H1 (cell line): ENCODE data around the gene OSTF1. TPM values are rescaled to one million over a fixed set of nuclear protein-coding genes. Genes with fewer than 3 reads are reported as not detected.

Source experiments
- CTCF ChIA-PET: fragments of 300-600 bp; sonication (Branson Sonifier 250); formaldehyde crosslinking; loops from one replicate; lab custom pipeline; 2021; ENCODE audit not compliant: partially characterized antibody; lab: Charles Lee
- POLR2A ChIA-PET: fragments of 300-600 bp; sonication (Branson Sonifier 250); formaldehyde crosslinking; loops from one replicate; lab custom pipeline; 2021; ENCODE audit warnings: inconsistent platforms; ENCODE audit not compliant: partially characterized antibody; lab: Charles Lee
- DNase-seq, 2 experiments: peaks; one replicate each; pipeline versions ENCODE4 v3.0.0 to v3.0.0-alpha.2; 2010 to 2022; ENCODE audit warnings: low spot score in 2 of 2, low read depth in 1 of 2, mixed read lengths in 1 of 2
- FAIRE-seq: peaks from 2 replicates; lab custom pipeline; 2011; peaks lifted over from hg19 to GRCh38; lab: Jason Lieb, UNC
- H2AFZ ChIP-seq: 2 replicates; pipeline ENCODE4 v1.8.1; 2012; ENCODE audit warnings: low read length, inconsistent platforms
- H2AK5ac ChIP-seq: 2 replicates; pipeline ENCODE4 v1.6.1; 2013; ENCODE audit warnings: low read depth, low read length
- H2BK120ac ChIP-seq: replicated peaks from 2 replicates; pipeline ENCODE3; 2013; ENCODE audit warnings: low read depth, low read length, inconsistent platforms
- H2BK12ac ChIP-seq: 2 replicates; pipeline ENCODE4 v1.6.1; 2013; ENCODE audit warnings: low read depth, low read length
- H2BK15ac ChIP-seq: 2 replicates; pipeline ENCODE4 v1.6.1; 2013; ENCODE audit warnings: low read length
- H2BK20ac ChIP-seq: 2 replicates; pipeline ENCODE4 v1.6.1; 2013; ENCODE audit warnings: low read length
- H2BK5ac ChIP-seq: 2 replicates; pipeline ENCODE4 v1.6.1; 2013; ENCODE audit warnings: low read depth, low read length
- H3K14ac ChIP-seq: 2 replicates; pipeline ENCODE4 v1.6.1; 2013; ENCODE audit warnings: inconsistent platforms; ENCODE audit not compliant: insufficient read length
- H3K18ac ChIP-seq: 2 replicates; pipeline ENCODE4 v1.6.1; 2013; ENCODE audit warnings: low read length; ENCODE audit errors: extremely low read depth
- H3K23ac ChIP-seq: 2 replicates; pipeline ENCODE4 v1.6.1; 2013; ENCODE audit warnings: inconsistent platforms; ENCODE audit not compliant: insufficient read length
- H3K23me2 ChIP-seq: 2 replicates; pipeline ENCODE4 v1.6.1; 2013; ENCODE audit warnings: low read depth, low read length
- H3K27ac ChIP-seq: 2 replicates; pipeline ENCODE4 v1.6.1; 2011; ENCODE audit warnings: low read depth, low read length, inconsistent platforms
- H3K27me3 ChIP-seq, 4 experiments: replicated peaks in 1 of 4; 1 replicate in 1 of 4; 2 replicates in 3 of 4; pipeline versions ENCODE4 v1.6.1 to v1.8.1; 2011 to 2013; ENCODE audit warnings: low read length in 3 of 4, mild to moderate bottlenecking in 3 of 4, inconsistent platforms in 2 of 4, mixed read lengths in 2 of 4, moderate library complexity in 1 of 4; ENCODE audit not compliant: control insufficient read depth in 3 of 4, insufficient read depth in 3 of 4; ENCODE audit errors: extremely low read depth in 1 of 4
- H3K36me3 ChIP-seq, 4 experiments: 2 replicates each; pipeline versions ENCODE4 v1.6.1 to v1.8.1; 2011 to 2013; ENCODE audit warnings: mild to moderate bottlenecking in 4 of 4, low read length in 3 of 4, moderate library complexity in 2 of 4, control low read depth in 1 of 4, inconsistent platforms in 1 of 4; ENCODE audit not compliant: insufficient read depth in 4 of 4, control insufficient read depth in 2 of 4
- H3K4ac ChIP-seq: replicated peaks from 2 replicates; pipeline ENCODE3; 2013; ENCODE audit warnings: low read length, low read depth, mixed read lengths, inconsistent platforms; ENCODE audit not compliant: insufficient read length
- H3K4me1 ChIP-seq, 4 experiments: replicated peaks in 1 of 4; 1 replicate in 1 of 4; 2 replicates in 3 of 4; pipeline versions ENCODE4 v1.6.1 to v1.8.1; 2011 to 2013; ENCODE audit warnings: low read length in 3 of 4, inconsistent platforms in 2 of 4, mixed read lengths in 1 of 4; ENCODE audit not compliant: insufficient read depth in 4 of 4, control insufficient read depth in 3 of 4
- H3K4me2 ChIP-seq, 2 experiments: 2 replicates each; pipeline versions ENCODE4 v1.6.1 to v1.8.1; 2011 to 2013; ENCODE audit warnings: low read depth in 2 of 2, low read length in 2 of 2, control low read depth in 1 of 2, inconsistent platforms in 1 of 2, mild to moderate bottlenecking in 1 of 2; ENCODE audit not compliant: insufficient read depth in 1 of 2
- H3K4me3 ChIP-seq, 4 experiments: fragments of 200-600, 300-600 bp in 1 of 4; sonication (generic), shearing (Covaris generic), sonication (Bioruptor Twin) in 1 of 4; 2 replicates each; pipeline versions ENCODE4 v1.5.1 to v1.8.1; 2011 to 2016; ENCODE audit warnings: low read length in 4 of 4, low read depth in 3 of 4, control low read depth in 2 of 4, inconsistent platforms in 2 of 4, mild to moderate bottlenecking in 2 of 4, mixed read lengths in 1 of 4, moderate library complexity in 1 of 4; ENCODE audit not compliant: insufficient read depth in 2 of 4; ENCODE audit errors: extremely low read depth in 1 of 4
- H3K56ac ChIP-seq: replicated peaks from 2 replicates; pipeline ENCODE3; 2013; ENCODE audit warnings: low read depth, mild to moderate bottlenecking, mixed read lengths, low read length, inconsistent platforms; ENCODE audit not compliant: insufficient read length
- H3K79me1 ChIP-seq: 2 replicates; pipeline ENCODE4 v1.6.1; 2013; ENCODE audit warnings: low read depth, low read length, control low read depth
- H3K79me2 ChIP-seq, 2 experiments: 2 replicates each; pipeline versions ENCODE4 v1.6.1 to v1.8.1; 2012 to 2013; ENCODE audit warnings: low read length in 2 of 2, mild to moderate bottlenecking in 2 of 2, inconsistent platforms in 1 of 2; ENCODE audit not compliant: insufficient read depth in 2 of 2, control insufficient read depth in 1 of 2
- H3K9ac ChIP-seq, 4 experiments: replicated peaks in 1 of 4; 1 replicate in 1 of 4; 2 replicates in 3 of 4; pipeline versions ENCODE4 v1.6.1 to v1.8.1; 2011 to 2013; ENCODE audit warnings: low read depth in 3 of 4, low read length in 3 of 4, control low read depth in 2 of 4, mild to moderate bottlenecking in 2 of 4, moderate library complexity in 2 of 4, inconsistent platforms in 1 of 4; ENCODE audit errors: extremely low read depth in 1 of 4
- H3K9me3 ChIP-seq, 2 experiments: 2 replicates each; pipeline versions ENCODE4 v1.6.1 to v1.8.1; 2012 to 2013; ENCODE audit warnings: mild to moderate bottlenecking in 2 of 2, moderate library complexity in 2 of 2, control low read depth in 1 of 2, inconsistent platforms in 1 of 2, low read depth in 1 of 2, low read length in 1 of 2, mixed read lengths in 1 of 2; ENCODE audit not compliant: insufficient read depth in 2 of 2
- H4K20me1 ChIP-seq, 2 experiments: replicated peaks in 1 of 2; 2 replicates each; pipeline versions ENCODE3 to v1.8.1; 2011 to 2013; ENCODE audit warnings: inconsistent platforms in 2 of 2, low read length in 2 of 2, mild to moderate bottlenecking in 1 of 2; ENCODE audit not compliant: insufficient read depth in 2 of 2, control insufficient read depth in 1 of 2
- H4K5ac ChIP-seq: 2 replicates; pipeline ENCODE4 v1.6.1; 2013; ENCODE audit warnings: low read length, low read depth, mixed read lengths, inconsistent platforms; ENCODE audit not compliant: insufficient read length
- H4K8ac ChIP-seq: 2 replicates; pipeline ENCODE4 v1.8.0; 2013; ENCODE audit warnings: mild to moderate bottlenecking, moderate library complexity, low read length, inconsistent platforms; ENCODE audit not compliant: insufficient read depth; ENCODE audit errors: extremely low read depth
- H4K91ac ChIP-seq: replicated peaks from 2 replicates; pipeline ENCODE3; 2013; ENCODE audit warnings: low read length, mixed read lengths, inconsistent platforms; ENCODE audit not compliant: insufficient read length
- CTBP2 ChIP-seq: IDR thresholded peaks from 2 replicates; pipeline ENCODE4 v1.7.0; 2011; ENCODE audit warnings: borderline replicate concordance, mild to moderate bottlenecking, moderate library complexity, mixed read lengths, low read length; ENCODE audit not compliant: insufficient read depth, insufficient read length
- EP300 ChIP-seq, 2 experiments: IDR thresholded peaks; 1 replicate in 1 of 2; 2 replicates in 1 of 2; pipeline ENCODE4 v1.6.1; 2011 to 2012; ENCODE audit warnings: low read depth in 2 of 2, low read length in 2 of 2, mild to moderate bottlenecking in 2 of 2, borderline replicate concordance in 1 of 2, inconsistent platforms in 1 of 2, moderate library complexity in 1 of 2
- HDAC6 ChIP-seq: IDR thresholded peaks from one replicate; pipeline ENCODE4 v1.7.1; 2012; ENCODE audit warnings: low read depth, mild to moderate bottlenecking, inconsistent platforms, low read length, moderate library complexity
- JUND ChIP-seq: IDR thresholded peaks from 2 replicates; pipeline ENCODE4 v1.6.1; 2011; ENCODE audit warnings: mild to moderate bottlenecking, improper control_type of control experiment, low read length
- KDM1A ChIP-seq: fragments of 200-600, 300-600 bp; sonication (generic); IDR thresholded peaks from 2 replicates; pipeline ENCODE4 v1.7.1; 2016; ENCODE audit warnings: mild to moderate bottlenecking, low read length, borderline replicate concordance
- SIN3A ChIP-seq, 2 experiments: IDR thresholded peaks in 1 of 2; conservative IDR thresholded peaks in 1 of 2; 2 replicates each; pipeline ENCODE4 v1.6.1; 2011 to 2012; ENCODE audit warnings: low read length in 2 of 2, improper control_type of control experiment in 1 of 2, low read depth in 1 of 2, mild to moderate bottlenecking in 1 of 2
- TEAD4 ChIP-seq: IDR thresholded peaks from 2 replicates; pipeline ENCODE4 v1.6.1; 2012; ENCODE audit warnings: low read depth, low read length, inconsistent platforms, mixed read lengths
- WGBS, 2 experiments: shearing (Covaris generic) in 1 of 2; methylation state at CpG; one replicate each; pipeline versions ENCODE4 v1.1.6 to v1.1.7; 2013 to 2015; ENCODE audit warnings: low lambda C conversion rate in 2 of 2, mixed read lengths in 2 of 2, inconsistent platforms in 1 of 2, low coverage in 1 of 2, missing lambda C conversion rate in 1 of 2; ENCODE audit not compliant: insufficient replicate concordance in 2 of 2, insufficient coverage in 1 of 2, insufficient read length in 1 of 2; ENCODE audit errors: extremely low coverage in 1 of 2, missing lambda C conversion rate in 1 of 2; 5-methylcytosine and 5-hydroxymethylcytosine counted together
- polyA plus RNA-seq, 7 experiments: library from polyadenylated mRNA; depleted of rRNA in 3 of 7; stranded (reverse) in 5 of 7; unstranded in 2 of 7; fragments of >200 nt in 5 of 7; fragments of 200-250 nt in 2 of 7; gene quantifications; 1 replicate in 5 of 7; 2 replicates in 1 of 7; 4 replicates in 1 of 7; pipeline versions ENCODE4 v1.2.1 to v1.2.3, GENCODE V29; 2011 to 2013; ENCODE audit warnings: missing spikeins in 2 of 7, mixed read lengths in 2 of 7
- total RNA-seq: library from RNA; stranded (reverse); fragmentation: NEBNext Ultra II Directional; extraction: Animal tissue kit (Norgen Biotek cat#: 25700); gene quantifications from 2 replicates; pipeline ENCODE4 v1.2.1, GENCODE V29; 2021

Gene OSTF1
- total and polyA plus RNA-seq, 2 of the 8 experiments (the other 6 are each of a cell fraction or from before 2014, with no cell fraction given), result 5.0 to 18.9 TPM

- no peak overlapping the region for H3K14ac ChIP-seq
- no peak overlapping the region for H2BK15ac ChIP-seq
- no peak overlapping the region for H2BK20ac ChIP-seq
- H3K27ac ChIP-seq, result no peak overlapping the region
- no peaks in the 10 kb centered on the region for H3K79me1 ChIP-seq
- no peaks in the 10 kb centered on the region for H3K4me1 ChIP-seq
- no peak overlapping the region for H2AK5ac ChIP-seq
- no peaks in the 10 kb centered on the region for H3K27me3 ChIP-seq
- CTCF ChIA-PET, result no interaction called here
- no peak overlapping the region for H4K5ac ChIP-seq
- no peaks in the 10 kb centered on the region for H3K79me2 ChIP-seq
- no peak overlapping the region for H2AFZ ChIP-seq
- no peaks in the 10 kb centered on the region for H3K36me3 ChIP-seq
- H3K9ac ChIP-seq, result no peak overlapping the region
- no peak overlapping the region for H2BK5ac ChIP-seq
- H3K9me3 ChIP-seq, result no peaks in the 10 kb centered on the region
- no peaks in the 10 kb centered on the region for H4K20me1 ChIP-seq
- no peak for FAIRE-seq
- H3K18ac ChIP-seq, result no peak overlapping the region
- TF ChIP-seq EP300 (IDR thresholded peaks at IDR 0.05; ENCODE audit: borderline replicate concordance in 1 of 2, low read depth in 2 of 2, low read length in 2 of 2) (no peak), KDM1A (no peak), HDAC6 (no peak), CTBP2 (no peak), TEAD4 (no peak), SIN3A (conservative IDR thresholded peaks at IDR 0.05 in 1 of 2, IDR thresholded peaks at IDR 0.05 in 1 of 2; ENCODE audit: low read depth in 1 of 2, low read length in 2 of 2) (no peak), JUND (no peak)
- TF ChIP-seq, all 59 proteins: peak for 0
- Histone ChIP-seq H4K91ac (no peak overlapping the region), H2BK120ac (no peak overlapping the region), H3K4ac (no peak overlapping the region), H3K23ac (no peak overlapping the region), H3K23me2 (no peaks in the 10 kb centered on the region), H3K56ac (no peak overlapping the region), H4K8ac (no peak overlapping the region), H3K4me2 (no peak overlapping the region), H2BK12ac (no peak overlapping the region), H3K4me3 (no peak overlapping the region)
- POLR2A ChIA-PET, result no interaction called here
- 77% methylated on average over 3 of the region's 3 CpGs; no CpG with 5 or more reads in 1 of the 2 experiments for WGBS, 2 experiments
- DNase-seq, result no peak
These were observed 45.1 kb downstream of the OSTF1 start for GRCh38 chr9:75133396-75133795.
